Measurements from ENCODE around the gene TMEM181.

TMEM181 gene

DNA sequence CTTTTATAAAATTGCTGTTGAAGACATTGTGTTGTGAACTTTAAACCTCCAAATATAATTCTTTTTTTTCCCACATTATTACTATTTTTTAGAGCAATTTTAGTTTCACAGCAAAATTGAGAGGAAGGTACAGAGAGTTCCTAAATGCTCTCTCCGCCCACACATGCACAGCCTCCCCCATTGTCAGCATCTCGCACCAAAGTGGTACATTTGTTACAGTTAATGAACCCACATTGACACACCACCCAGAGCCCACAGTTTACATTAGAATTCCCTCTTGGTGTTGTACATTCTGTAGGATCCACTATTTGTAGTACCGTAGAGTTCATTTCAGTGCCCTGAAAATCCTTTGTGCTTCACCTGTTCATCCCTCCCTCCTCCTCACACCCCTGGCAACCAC, 33.8 kb downstream of the TMEM181 start:
- no peak for DNase-seq (ENCODE audit: low read depth)
- no peak overlapping the region for H3K4me3 ChIP-seq (ENCODE audit: low read depth, low read length)
- TF ChIP-seq, protein P1, sequence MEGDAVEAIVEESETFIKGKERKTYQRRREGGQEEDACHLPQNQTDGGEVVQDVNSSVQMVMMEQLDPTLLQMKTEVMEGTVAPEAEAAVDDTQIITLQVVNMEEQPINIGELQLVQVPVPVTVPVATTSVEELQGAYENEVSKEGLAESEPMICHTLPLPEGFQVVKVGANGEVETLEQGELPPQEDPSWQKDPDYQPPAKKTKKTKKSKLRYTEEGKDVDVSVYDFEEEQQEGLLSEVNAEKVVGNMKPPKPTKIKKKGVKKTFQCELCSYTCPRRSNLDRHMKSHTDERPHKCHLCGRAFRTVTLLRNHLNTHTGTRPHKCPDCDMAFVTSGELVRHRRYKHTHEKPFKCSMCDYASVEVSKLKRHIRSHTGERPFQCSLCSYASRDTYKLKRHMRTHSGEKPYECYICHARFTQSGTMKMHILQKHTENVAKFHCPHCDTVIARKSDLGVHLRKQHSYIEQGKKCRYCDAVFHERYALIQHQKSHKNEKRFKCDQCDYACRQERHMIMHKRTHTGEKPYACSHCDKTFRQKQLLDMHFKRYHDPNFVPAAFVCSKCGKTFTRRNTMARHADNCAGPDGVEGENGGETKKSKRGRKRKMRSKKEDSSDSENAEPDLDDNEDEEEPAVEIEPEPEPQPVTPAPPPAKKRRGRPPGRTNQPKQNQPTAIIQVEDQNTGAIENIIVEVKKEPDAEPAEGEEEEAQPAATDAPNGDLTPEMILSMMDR (IDR thresholded peaks at IDR 0.05; ENCODE audit: control insufficient read depth, extremely low read depth, insufficient read depth), result no peak

DNA sequence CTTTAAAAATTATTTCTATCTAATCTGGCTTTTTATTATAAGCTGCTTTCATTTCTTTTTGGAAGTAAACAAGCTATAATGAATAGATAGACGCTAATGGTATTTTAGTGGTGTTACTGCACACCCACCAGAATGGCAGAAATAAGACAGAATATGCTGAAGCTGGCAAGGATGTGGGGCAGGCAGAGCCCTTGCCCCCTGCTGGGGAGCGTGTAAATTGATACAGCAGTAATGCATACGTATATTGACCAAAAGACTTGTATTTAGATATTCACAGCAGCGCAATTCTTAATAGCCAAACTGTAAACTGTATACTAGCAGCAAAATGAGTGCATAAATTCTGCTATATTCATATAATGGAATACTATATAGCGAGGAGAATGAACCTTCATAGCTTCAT, 35.3 kb downstream of the TMEM181 start:
- no peak for DNase-seq (ENCODE audit: low read depth)
- TF ChIP-seq, protein P1 (IDR thresholded peaks at IDR 0.05; ENCODE audit: control insufficient read depth, extremely low read depth, insufficient read depth), result no peak
- H3K4me3 ChIP-seq (ENCODE audit: low read depth, low read length), result no peak overlapping the region

DNA sequence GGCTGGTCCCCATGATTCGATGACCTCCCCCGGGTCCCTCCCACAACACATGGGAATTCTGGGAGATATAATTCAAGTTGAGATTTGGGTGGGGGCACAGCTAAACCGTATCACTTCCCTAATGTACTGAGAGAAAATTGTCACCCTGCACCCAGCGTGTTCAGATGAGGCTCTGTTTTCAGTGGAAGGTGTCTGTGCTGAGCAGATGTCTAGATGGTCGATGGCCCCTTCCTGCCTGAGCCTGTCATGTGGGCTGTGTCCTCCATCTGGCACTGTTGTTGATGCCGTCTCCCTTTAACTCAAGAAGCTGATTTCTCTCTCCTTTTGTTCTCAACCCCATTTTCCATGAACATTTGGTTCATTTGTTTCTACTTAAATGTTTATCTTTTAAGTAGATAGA, 37.0 kb downstream of the TMEM181 start:
- H3K4me3 ChIP-seq (ENCODE audit: low read depth, low read length), result no peak overlapping the region
- no peak for DNase-seq (ENCODE audit: low read depth)
- TF ChIP-seq, protein P1 (IDR thresholded peaks at IDR 0.05; ENCODE audit: control insufficient read depth, extremely low read depth, insufficient read depth), result no peak

DNA sequence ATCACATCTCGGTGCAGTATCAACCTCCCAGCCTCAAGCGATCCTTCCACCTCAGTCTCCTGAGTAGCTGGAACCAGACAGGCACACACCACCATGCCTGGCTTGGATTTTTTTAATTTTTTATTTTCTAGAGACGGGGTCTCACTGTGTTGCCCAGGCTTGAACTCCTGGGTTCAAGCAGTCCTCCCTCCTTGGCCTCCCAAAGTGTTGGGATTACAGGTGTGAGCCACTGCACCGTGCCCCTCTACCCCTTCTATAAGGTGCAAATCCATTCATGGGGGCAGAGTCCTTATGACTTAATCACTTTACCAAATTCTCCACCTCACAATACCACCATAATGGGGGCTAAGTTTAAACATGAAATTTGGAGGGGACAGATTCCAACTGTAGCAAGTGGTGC, 37.7 kb downstream of the TMEM181 start:
- TF ChIP-seq, protein P1 (IDR thresholded peaks at IDR 0.05; ENCODE audit: control insufficient read depth, extremely low read depth, insufficient read depth), result no peak
- H3K4me3 ChIP-seq (ENCODE audit: low read depth, low read length), result no peak overlapping the region
- no peak for DNase-seq (ENCODE audit: low read depth)

DNA sequence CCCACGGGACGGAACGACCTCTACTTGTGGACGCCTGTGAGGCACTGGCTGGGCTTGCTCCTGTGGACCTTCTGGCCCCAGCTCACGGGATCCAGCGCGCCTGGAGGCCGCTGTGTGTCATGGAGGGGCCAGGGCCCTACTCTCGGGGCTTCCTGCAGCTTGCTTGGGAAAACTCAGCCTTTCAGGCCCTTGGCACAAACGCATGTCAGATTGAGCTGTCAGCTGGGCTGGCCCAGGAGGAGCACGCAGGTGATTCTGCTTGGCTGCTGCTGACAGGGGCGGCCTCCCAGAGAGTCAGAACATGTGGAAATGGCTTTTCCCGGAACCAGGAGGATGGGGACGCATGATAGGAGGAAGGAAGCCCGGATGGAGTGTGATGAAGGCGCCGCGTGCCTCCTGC, 39.7 kb downstream of the TMEM181 start:
- no peak overlapping the region for H3K4me3 ChIP-seq (ENCODE audit: low read depth, low read length)
- DNase-seq (ENCODE audit: low read depth), result no peak
- TF ChIP-seq, protein P1 (IDR thresholded peaks at IDR 0.05; ENCODE audit: control insufficient read depth, extremely low read depth, insufficient read depth), result no peak

DNA sequence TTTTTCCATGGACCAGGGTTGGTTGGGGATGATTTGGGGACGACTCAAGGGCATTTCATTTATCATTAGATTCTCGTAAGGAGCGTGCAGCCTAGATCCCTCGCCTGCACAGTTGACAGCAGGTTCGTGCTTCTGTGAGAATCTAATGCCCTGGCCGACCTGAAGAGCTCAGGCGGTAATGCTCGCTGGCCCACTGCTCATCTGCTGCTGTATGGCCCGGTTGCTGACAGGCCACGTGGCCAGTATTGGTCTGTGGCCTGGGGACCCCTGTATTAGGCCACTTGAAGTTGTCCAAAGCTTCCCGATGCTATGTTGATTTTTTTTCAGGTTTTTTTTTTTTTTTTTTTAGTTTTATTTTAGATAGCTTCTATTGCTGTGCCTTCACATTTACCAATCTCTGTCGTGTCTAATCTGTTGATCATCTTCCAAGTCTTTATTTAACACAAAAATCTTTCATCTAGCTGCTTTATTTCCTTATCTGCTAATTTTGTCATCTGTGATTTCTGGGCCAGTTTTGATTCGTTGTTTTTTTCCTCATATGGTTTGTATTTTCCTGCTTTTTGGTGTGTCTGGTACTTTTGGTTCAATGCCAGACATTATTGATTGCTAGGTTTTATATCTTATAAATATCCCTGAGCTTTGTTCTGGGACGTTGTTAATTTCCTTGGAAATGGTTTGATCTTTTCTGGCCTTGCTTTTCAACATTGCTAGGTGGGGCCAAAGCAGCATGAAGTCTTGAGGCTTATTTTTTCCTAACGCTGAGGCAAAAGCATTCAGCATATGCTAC, 43.6 kb downstream of the TMEM181 start:
- no peak for DNase-seq (ENCODE audit: low read depth)
- TF ChIP-seq, protein P1 (IDR thresholded peaks at IDR 0.05; ENCODE audit: control insufficient read depth, extremely low read depth, insufficient read depth), result no peak
- H3K4me3 ChIP-seq (ENCODE audit: low read depth, low read length), result no peak overlapping the region

DNA sequence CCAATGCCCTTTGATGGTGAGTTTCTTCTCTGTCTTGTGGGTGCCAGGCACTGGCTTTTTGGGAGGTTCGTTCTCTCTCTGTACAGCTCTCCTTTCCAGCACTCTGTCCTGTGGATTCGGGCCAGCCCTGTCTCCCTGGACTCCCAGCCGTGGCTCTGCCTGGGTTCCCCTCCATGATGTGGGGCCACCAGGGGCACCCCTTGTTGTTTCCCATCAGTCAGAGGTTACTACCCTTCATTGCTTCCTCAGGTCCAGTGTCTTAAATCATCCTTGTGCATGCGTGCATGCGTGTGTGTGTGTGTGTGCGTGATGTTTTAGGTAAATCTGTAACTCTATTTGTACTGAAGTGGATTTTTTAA, 44.1 kb downstream of the TMEM181 start:
- no peak overlapping the region for H3K4me3 ChIP-seq (ENCODE audit: low read depth, low read length)
- TF ChIP-seq, protein P1 (IDR thresholded peaks at IDR 0.05; ENCODE audit: control insufficient read depth, extremely low read depth, insufficient read depth), result no peak
- no peak for DNase-seq (ENCODE audit: low read depth)

All from LNCaP clone FGC (cell line).